Endothelial cell of umbilical vein (primary cell): ENCODE data around the gene ADPGK. TPM values are rescaled to one million over a fixed set of nuclear protein-coding genes. Genes with fewer than 3 reads are reported as not detected.

Source experiments
- Bru-seq: library from RNA; stranded (reverse); fragments of 400-500 nt; gene quantifications from one replicate; lab custom pipeline; 2021; lab: Mats Ljungman, UMichigan
- BruChase-seq, 2 experiments: library from RNA; stranded (reverse); fragments of 400-500 nt; gene quantifications; one replicate each; lab custom pipeline; 2021; lab: Mats Ljungman, UMichigan
- BruUV-seq: library from RNA; stranded (reverse); fragments of 400-500 nt; replicated peaks from 2 replicates; lab custom pipeline; 2021; lab: Mats Ljungman, UMichigan
- CTCF ChIA-PET: fragments of 300-600, 350-600 bp; sonication (Branson Sonifier 250); formaldehyde crosslinking; loops from one replicate; lab custom pipeline; 2021; ENCODE audit warnings: antibody characterized with exemption, inconsistent platforms; lab: Charles Lee
- POLR2A ChIA-PET: fragments of 300-600, 350-600 bp; sonication (Branson Sonifier 250); formaldehyde crosslinking; loops from one replicate; lab custom pipeline; 2021; ENCODE audit warnings: antibody characterized with exemption, inconsistent platforms; lab: Charles Lee
- DNase-seq: peaks from one replicate; pipeline ENCODE4 v3.0.0-alpha.2; 2011; ENCODE audit warnings: low read depth, low spot score
- FAIRE-seq: peaks from 2 replicates; lab custom pipeline; 2011; peaks lifted over from hg19 to GRCh38; lab: Jason Lieb, UNC
- H2AFZ ChIP-seq: 2 replicates; pipeline ENCODE4 v1.6.0; 2012; ENCODE audit warnings: low read depth, low read length, control low read depth, inconsistent platforms
- H3K27ac ChIP-seq: 2 replicates; pipeline ENCODE4 v1.5.1; 2011; ENCODE audit warnings: low read depth, mild to moderate bottlenecking, control low read depth, low read length, moderate library complexity; ENCODE audit not compliant: insufficient read depth
- H3K27me3 ChIP-seq, 2 experiments: 2 replicates each; pipeline versions ENCODE4 v1.6.0 to v1.6.1; 2011; ENCODE audit warnings: low read length in 2 of 2, mixed read lengths in 1 of 2; ENCODE audit not compliant: control insufficient read depth in 2 of 2, insufficient read depth in 2 of 2
- H3K36me3 ChIP-seq, 2 experiments: 2 replicates in 1 of 2; 3 replicates in 1 of 2; pipeline ENCODE4 v1.5.1; 2011; ENCODE audit warnings: low read length in 2 of 2, mild to moderate bottlenecking in 1 of 2, moderate library complexity in 1 of 2; ENCODE audit not compliant: control insufficient read depth in 2 of 2, insufficient read depth in 2 of 2; ENCODE audit errors: extremely low read depth in 1 of 2
- H3K4me1 ChIP-seq: 3 replicates; pipeline ENCODE4 v1.5.1; 2011; ENCODE audit warnings: mild to moderate bottlenecking, low read length; ENCODE audit not compliant: control insufficient read depth, insufficient read depth; ENCODE audit errors: extremely low read depth
- H3K4me2 ChIP-seq: 2 replicates; pipeline ENCODE4 v1.6.1; 2011; ENCODE audit warnings: low read length, control low read depth, mixed read lengths; ENCODE audit not compliant: insufficient read depth
- H3K4me3 ChIP-seq, 3 experiments: fragments of 200-600 bp in 1 of 3; sonication (generic), shearing (Covaris generic) in 1 of 3; replicated peaks in 1 of 3; 2 replicates each; pipeline ENCODE4 v1.5.1; 2011 to 2016; ENCODE audit warnings: control low read depth in 3 of 3, low read length in 3 of 3, mild to moderate bottlenecking in 2 of 3, inconsistent platforms in 1 of 3, low read depth in 1 of 3, moderate library complexity in 1 of 3; ENCODE audit not compliant: insufficient read depth in 1 of 3
- H3K79me2 ChIP-seq: 2 replicates; pipeline ENCODE4 v1.6.0; 2012; ENCODE audit warnings: low read length, inconsistent platforms; ENCODE audit not compliant: control insufficient read depth, insufficient read depth
- H3K9ac ChIP-seq: replicated peaks from 2 replicates; pipeline ENCODE3; 2011; ENCODE audit warnings: low read length, control low read depth; ENCODE audit not compliant: insufficient read depth; ENCODE audit errors: extremely low read depth
- H3K9me1 ChIP-seq: replicated peaks from 3 replicates; pipeline ENCODE4 v1.6.0; 2011; ENCODE audit warnings: mild to moderate bottlenecking, low read length; ENCODE audit not compliant: control insufficient read depth, insufficient read depth; ENCODE audit errors: extremely low read depth
- H3K9me3 ChIP-seq: replicated peaks from 2 replicates; pipeline ENCODE4 v1.5.1; 2012; ENCODE audit warnings: low read length, inconsistent platforms; ENCODE audit not compliant: control insufficient read depth, insufficient read depth
- H4K20me1 ChIP-seq: replicated peaks from 2 replicates; pipeline ENCODE3; 2011; ENCODE audit warnings: mild to moderate bottlenecking, low read length; ENCODE audit not compliant: control insufficient read depth, insufficient read depth; ENCODE audit errors: extremely low read depth
- EZH2 ChIP-seq: IDR thresholded peaks from 2 replicates; pipeline ENCODE4 v1.6.1; 2012; ENCODE audit warnings: borderline replicate concordance, low read depth, mild to moderate bottlenecking, moderate library complexity, low read length, inconsistent platforms; ENCODE audit not compliant: severe bottlenecking
- FOS ChIP-seq: IDR thresholded peaks from 2 replicates; pipeline ENCODE4 v1.6.1; 2011; ENCODE audit warnings: mild to moderate bottlenecking, low read length, moderate library complexity, borderline replicate concordance; ENCODE audit not compliant: insufficient read depth
- GATA2 ChIP-seq: IDR thresholded peaks from 2 replicates; pipeline ENCODE4 v1.7.0; 2011; ENCODE audit warnings: low read depth, mild to moderate bottlenecking, moderate library complexity, mixed read lengths, low read length; ENCODE audit not compliant: insufficient read length, insufficient read depth
- JUN ChIP-seq: IDR thresholded peaks from 2 replicates; pipeline ENCODE4 v1.6.1; 2011; ENCODE audit warnings: borderline replicate concordance, low read depth; ENCODE audit not compliant: insufficient read length, insufficient read depth
- MYC ChIP-seq: IDR thresholded peaks from one replicate; pipeline ENCODE4 v1.6.1; 2011; ENCODE audit warnings: mild to moderate bottlenecking, low read depth, low read length
- POLR2A ChIP-seq: IDR thresholded peaks from 2 replicates; pipeline ENCODE4 v1.6.1; 2012; ENCODE audit warnings: low read depth, mild to moderate bottlenecking, control low read depth, low read length
- POLR2AphosphoS5 ChIP-seq: IDR thresholded peaks from 2 replicates; pipeline ENCODE4 v1.6.1; 2012; ENCODE audit warnings: low read depth, mild to moderate bottlenecking, control low read depth, low read length, moderate library complexity; ENCODE audit not compliant: insufficient read depth
- dilution Hi-C: fragments of 300-500 bp; cut with MboI; formaldehyde crosslinking; loops from one replicate; pipeline ENCODE4 v1.15.0; 2019; ENCODE audit warnings: low sequenced_read_pairs; ENCODE audit not compliant: extremely low pct_ligation_motif_present
- intact Hi-C: fragments of 100-400 bp; cut with micrococcal nuclease; formaldehyde crosslinking; loops from one replicate; pipeline ENCODE4 v1.10.0; 2022
- long read RNA-seq: library from polyadenylated mRNA; stranded (forward); transcript quantifications from one replicate; pipeline ENCODE4 v2.0.0, GENCODE V29; 2021
- polyA minus RNA-seq, 3 experiments: library from RNA; depleted of rRNA, polyadenylated mRNA; stranded (reverse); fragments of >200 nt; gene quantifications; 1 replicate in 1 of 3; 2 replicates in 2 of 3; pipeline ENCODE4 v1.2.3, GENCODE V29; 2011
- polyA plus RNA-seq, 4 experiments: library from polyadenylated mRNA; depleted of rRNA in 3 of 4; stranded (reverse) in 3 of 4; unstranded in 1 of 4; fragments of >200 nt; gene quantifications; 2 replicates each; pipeline versions ENCODE4 v1.2.1 to v1.2.3, GENCODE V29; 2011 to 2012; ENCODE audit warnings: missing spikeins in 1 of 4
- total RNA-seq: library from RNA; stranded (reverse); gene quantifications from 2 replicates; pipeline ENCODE4 v1.2.3, GENCODE V29; 2021
- TF ChIP-seq, protein P1 (sequence below): IDR thresholded peaks from 2 replicates; pipeline ENCODE4 v1.6.1; 2011; ENCODE audit not compliant: insufficient read depth, insufficient read length
- TF ChIP-seq, protein P2 (sequence below), 2 donors: IDR thresholded peaks; 1 replicate in 1 of 2; 2 replicates in 1 of 2; pipeline ENCODE4 v1.5.1; 2011; ENCODE audit warnings: low read length in 2 of 2, mild to moderate bottlenecking in 2 of 2, moderate library complexity in 2 of 2, control low read depth in 1 of 2, inconsistent platforms in 1 of 2, low read depth in 1 of 2; ENCODE audit not compliant: insufficient read depth in 1 of 2; ENCODE audit errors: extremely low read depth in 1 of 2

ADPGK gene
- total RNA-seq (51.0 and 51.7 TPM in 2 replicates), polyA plus RNA-seq (55.5 and 57.1 TPM in 2 replicates), polyA minus RNA-seq (63.1 and 81.1 TPM in 2 replicates), Bru-seq, nascent RNA (percentile 81 among the genes with signal in this experiment), BruChase-seq, experiment 1, labeled RNA remaining after a 6-hour chase (percentile 79 among the genes with signal in this experiment), BruChase-seq, experiment 2, labeled RNA remaining after a 2-hour chase (percentile 87 among the genes with signal in this experiment)
- polyA plus RNA-seq (2011; cell fraction: cytosol; rRNA removed): 52.1 and 53.9 TPM in 2 replicates
- 101 TPM in 2 replicates for polyA plus RNA-seq (2011; cell fraction: nucleus; rRNA removed)
- polyA plus RNA-seq (2012): 35.0 and 45.7 TPM in 2 replicates
- 29.1 TPM for polyA minus RNA-seq (2011; cell fraction: cytosol; rRNA and poly(A)+ RNA removed)
- 46.4 and 60.8 TPM in 2 replicates for polyA minus RNA-seq (2011; cell fraction: nucleus; rRNA and poly(A)+ RNA removed)
- long read RNA-seq, transcript ADPGK-201 (7 exons, 2,557 nt): major isoform, 34 of 191 reads
- long read RNA-seq, partial matches to known transcripts: 14 of 191 reads
- long read RNA-seq, other reads (novel, unspliced or antisense): 141 of 191 reads

DNA sequence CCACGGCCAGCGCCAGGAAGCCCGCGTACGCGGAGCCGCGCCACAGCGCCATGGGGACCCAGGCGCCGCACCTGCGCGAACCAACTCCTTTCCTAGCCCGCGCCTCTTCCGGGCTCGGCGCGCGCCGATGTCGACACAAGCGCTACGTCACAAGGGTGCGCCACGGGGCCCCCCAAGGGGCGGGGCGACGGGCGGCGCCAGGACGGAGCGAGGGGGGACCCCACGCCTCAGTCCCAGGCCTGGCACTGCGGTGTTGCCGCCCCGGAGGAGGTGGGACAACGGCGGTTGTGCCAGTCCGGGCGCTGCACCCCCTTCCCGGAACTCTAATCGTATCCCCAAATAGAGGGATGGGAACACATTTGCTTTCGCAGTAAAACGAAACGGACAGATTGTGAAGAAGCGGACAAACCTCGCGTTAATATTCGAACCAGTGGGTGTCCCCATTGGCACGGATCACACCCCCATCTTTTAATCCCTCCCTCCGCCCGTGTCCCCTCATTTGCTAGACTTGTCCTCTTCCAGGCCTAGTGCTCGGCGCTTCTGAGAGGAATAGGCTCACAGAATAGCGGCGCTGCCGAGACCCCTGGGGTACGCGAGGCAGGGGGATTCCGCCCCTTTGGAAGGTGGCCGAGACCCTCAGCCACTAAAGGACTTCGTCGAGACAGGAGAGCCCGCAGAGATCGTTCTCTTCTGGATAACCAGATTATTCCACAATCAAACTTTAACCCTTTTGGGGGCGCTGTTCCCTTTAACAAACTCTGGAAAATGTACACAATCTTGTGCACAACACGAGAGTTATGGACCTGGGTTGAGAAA lies at the start of gene ADPGK:
ADPGK (minus strand) TSS at position 119 of the 816 bp plus-strand sequence; CDS start at position 52, 67 bp downstream.
- H3K4me1 ChIP-seq: peaks cover 10% of the 10 kb centered on the region
- ChIA-PET POLR2A (no interaction called here), CTCF (interaction anchor here (0.7 to 3.1 kb wide), 6 partner anchors 9 to 298 kb away, joined by 3 to 20 read pairs (median 3); partner anchors contain the start of genes BBS4 and HIGD2B)
- dilution Hi-C loops (no loop called here), intact Hi-C loops (loop anchor here (1.0 to 10.0 kb wide), 6 partner anchors 62 to 851 kb away; partner anchors contain the start of genes BBS4, HIGD2B and NPTN)
- peak within 1 kb of the TSS; percentile 97 for H2AFZ ChIP-seq
- peak within 1 kb of the TSS; percentile 95 for H3K4me2 ChIP-seq
- peak within 1 kb of the TSS; percentile 49 to 91 (median 61) for H3K4me3 ChIP-seq
- H3K36me3 ChIP-seq: no peaks in the 10 kb centered on the region
- H3K9me1 ChIP-seq: no peaks in the 10 kb centered on the region
- no peaks in the 10 kb centered on the region for H4K20me1 ChIP-seq
- peaks cover 22% of the 10 kb centered on the region for H3K79me2 ChIP-seq
- H3K27me3 ChIP-seq: peaks cover 14 to 18% of the 10 kb centered on the region in 2 experiments
- H3K9ac ChIP-seq: peak within 1 kb of the TSS; percentile 79
- FAIRE-seq (peak; percentile 92), DNase-seq (peak; percentile 94)
- BruUV-seq: TSS peak; percentile 96
- no peaks in the 10 kb centered on the region for H3K9me3 ChIP-seq
- peak within 1 kb of the TSS; percentile 61 for H3K27ac ChIP-seq
- TF ChIP-seq, protein P1, sequence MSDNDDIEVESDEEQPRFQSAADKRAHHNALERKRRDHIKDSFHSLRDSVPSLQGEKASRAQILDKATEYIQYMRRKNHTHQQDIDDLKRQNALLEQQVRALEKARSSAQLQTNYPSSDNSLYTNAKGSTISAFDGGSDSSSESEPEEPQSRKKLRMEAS: no peak
- TF ChIP-seq POLR2AphosphoS5 (peak; percentile 85), GATA2 (no peak), POLR2A (peak; percentile 92), EZH2 (no peak), MYC (no peak), FOS (no peak), JUN (no peak)
- TF ChIP-seq, protein P2, sequence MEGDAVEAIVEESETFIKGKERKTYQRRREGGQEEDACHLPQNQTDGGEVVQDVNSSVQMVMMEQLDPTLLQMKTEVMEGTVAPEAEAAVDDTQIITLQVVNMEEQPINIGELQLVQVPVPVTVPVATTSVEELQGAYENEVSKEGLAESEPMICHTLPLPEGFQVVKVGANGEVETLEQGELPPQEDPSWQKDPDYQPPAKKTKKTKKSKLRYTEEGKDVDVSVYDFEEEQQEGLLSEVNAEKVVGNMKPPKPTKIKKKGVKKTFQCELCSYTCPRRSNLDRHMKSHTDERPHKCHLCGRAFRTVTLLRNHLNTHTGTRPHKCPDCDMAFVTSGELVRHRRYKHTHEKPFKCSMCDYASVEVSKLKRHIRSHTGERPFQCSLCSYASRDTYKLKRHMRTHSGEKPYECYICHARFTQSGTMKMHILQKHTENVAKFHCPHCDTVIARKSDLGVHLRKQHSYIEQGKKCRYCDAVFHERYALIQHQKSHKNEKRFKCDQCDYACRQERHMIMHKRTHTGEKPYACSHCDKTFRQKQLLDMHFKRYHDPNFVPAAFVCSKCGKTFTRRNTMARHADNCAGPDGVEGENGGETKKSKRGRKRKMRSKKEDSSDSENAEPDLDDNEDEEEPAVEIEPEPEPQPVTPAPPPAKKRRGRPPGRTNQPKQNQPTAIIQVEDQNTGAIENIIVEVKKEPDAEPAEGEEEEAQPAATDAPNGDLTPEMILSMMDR (IDR thresholded peaks at IDR 0.05; ENCODE audit: extremely low read depth in 1 of 2, insufficient read depth in 1 of 2, low read depth in 1 of 2, low read length in 2 of 2): peak; percentile 57 to 59
